PC-3 (cell line): ENCODE results near the gene STK39. TPM values are rescaled to one million over a fixed set of nuclear protein-coding genes. Genes with fewer than 3 reads are reported as not detected.

Source experiments
- ATAC-seq: fragments of 200-7000 bp; cut with Tn5 transposase; 2 replicates; pipeline ENCODE4 v1.9.1; 2020; ENCODE audit warnings: mild to moderate bottlenecking, moderate library complexity
- BruUV-seq: library from RNA; stranded (reverse); fragments of 400-500 nt; replicated peaks from 2 replicates; lab custom pipeline; 2021; lab: Mats Ljungman, UMichigan
- CTCF ChIA-PET: fragments of 300-600 bp; sonication (Branson Sonifier 250); formaldehyde crosslinking; loops from one replicate; lab custom pipeline; 2022; ENCODE audit warnings: antibody characterized with exemption; lab: Charles Lee
- POLR2A ChIA-PET: fragments of 300-600 bp; sonication (Branson Sonifier 250); formaldehyde crosslinking; loops from one replicate; lab custom pipeline; 2022; ENCODE audit warnings: antibody characterized with exemption; ENCODE audit not compliant: unreplicated experiment; lab: Charles Lee
- DNase-seq: peaks from one replicate; pipeline ENCODE4 v3.0.0-alpha.2; 2015
- H2AFZ ChIP-seq: fragments of 300-600 bp; sonication (generic); 2 replicates; pipeline ENCODE4 v1.6.0; 2016; ENCODE audit warnings: antibody characterized with exemption, low read length
- H3F3A ChIP-seq: fragments of 300-600 bp; sonication (generic); one replicate; pipeline ENCODE4 v1.6.0; 2017; ENCODE audit warnings: antibody characterized with exemption, low read length, control low read depth, mild to moderate bottlenecking; ENCODE audit not compliant: unreplicated experiment
- H3K27ac ChIP-seq: fragments of 300-600 bp; sonication (generic); 2 replicates; pipeline ENCODE4 v1.5.1; 2016; ENCODE audit warnings: mild to moderate bottlenecking, low read length
- H3K27me3 ChIP-seq: fragments of 300-600 bp; sonication (generic); 2 replicates; pipeline ENCODE4 v1.6.1; 2016; ENCODE audit warnings: low read length, mixed read lengths
- H3K36me3 ChIP-seq: fragments of 300-600 bp; sonication (generic); 2 replicates; pipeline ENCODE4 v1.6.1; 2016; ENCODE audit warnings: low read depth, mixed run types, low read length, mixed read lengths
- H3K4me1 ChIP-seq: fragments of 300-600 bp; sonication (generic); 2 replicates; pipeline ENCODE4 v1.5.1; 2016; ENCODE audit warnings: low read length; ENCODE audit not compliant: insufficient read depth
- H3K4me2 ChIP-seq: fragments of 300-600 bp; sonication (generic); 2 replicates; pipeline ENCODE4 v1.6.0; 2016; ENCODE audit warnings: low read length
- H3K4me3 ChIP-seq: fragments of 300-600 bp; sonication (generic); 2 replicates; pipeline ENCODE4 v1.5.1; 2016; ENCODE audit warnings: mild to moderate bottlenecking, low read length, mixed read lengths
- H3K79me2 ChIP-seq: fragments of 300-600 bp; sonication (generic); 2 replicates; pipeline ENCODE4 v1.6.1; 2017; ENCODE audit warnings: low read length, mixed read lengths
- H3K9ac ChIP-seq: fragments of 300-600 bp; sonication (generic); 2 replicates; pipeline ENCODE4 v1.6.0; 2016; ENCODE audit warnings: mild to moderate bottlenecking, low read length
- H3K9me2 ChIP-seq: fragments of 300-600 bp; sonication (generic); replicated peaks from 2 replicates; pipeline ENCODE4 v1.6.1; 2016; ENCODE audit warnings: mixed run types, low read length, mixed read lengths
- H3K9me3 ChIP-seq: fragments of 300-600 bp; sonication (generic); 2 replicates; pipeline ENCODE4 v1.6.1; 2016; ENCODE audit warnings: low read length, mixed read lengths
- H4K20me1 ChIP-seq: fragments of 300-600 bp; sonication (generic); 2 replicates; pipeline ENCODE4 v1.6.1; 2016; ENCODE audit warnings: low read length, mixed read lengths
- EZH2 ChIP-seq: fragments of 300-600 bp; sonication (generic); IDR thresholded peaks from one replicate; pipeline ENCODE4 v1.6.1; 2017; ENCODE audit warnings: antibody characterized with exemption, mild to moderate bottlenecking, low read length; ENCODE audit not compliant: unreplicated experiment
- EZH2phosphoT487 ChIP-seq: fragments of 300-600 bp; sonication (generic); IDR thresholded peaks from 2 replicates; pipeline ENCODE4 v1.6.1; 2018; ENCODE audit warnings: mild to moderate bottlenecking, antibody characterized with exemption, low read length, borderline replicate concordance
- intact Hi-C: fragments of 100-400 bp; cut with micrococcal nuclease; formaldehyde crosslinking; loops from 2 replicates; pipeline ENCODE4 v1.9.0; 2023
- total RNA-seq: library from RNA; depleted of rRNA; stranded (reverse); fragments of >200 nt; gene quantifications from 2 replicates; pipeline ENCODE4 v1.2.3, GENCODE V29; 2014
- TF ChIP-seq, protein P1 (sequence below): fragments of 300-600 bp; sonication (generic); conservative IDR thresholded peaks from 2 replicates; pipeline ENCODE4 v1.5.1; 2017; ENCODE audit warnings: antibody characterized with exemption, low read depth, mild to moderate bottlenecking, low read length

The STK39 gene
- total RNA-seq, 1 experiment from 2014 or later = 17.9 TPM

DNA sequence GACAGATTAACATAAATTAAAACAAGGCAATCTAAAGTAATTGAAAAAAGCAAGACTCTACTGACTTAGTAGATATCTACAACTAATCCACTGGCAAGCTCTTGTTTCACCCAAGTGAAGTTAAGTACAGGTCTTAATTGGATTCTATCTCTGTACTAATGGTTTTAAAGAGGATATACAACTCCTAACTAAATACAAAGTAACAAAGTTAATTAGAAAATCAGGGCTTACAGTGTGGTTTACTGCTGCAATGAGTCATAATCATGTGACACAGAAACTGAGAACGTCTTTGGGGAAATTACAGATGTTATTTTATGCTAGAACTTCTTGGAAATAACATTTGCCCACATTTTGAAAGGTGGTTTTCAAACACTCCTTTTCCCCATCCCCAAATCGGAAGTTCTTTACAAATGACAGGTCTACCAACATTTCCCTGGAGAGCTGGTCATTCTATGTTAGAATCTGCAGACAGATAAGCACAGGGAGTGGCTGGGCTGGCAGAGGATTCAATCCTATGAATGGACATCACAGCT is 245.3 kb downstream of the STK39 start:
- no TSS peak for BruUV-seq
- no peak overlapping the region for H3K9ac ChIP-seq
- H3K9me2 ChIP-seq = no peaks in the 10 kb centered on the region
- H3K4me2 ChIP-seq = no peak overlapping the region
- H4K20me1 ChIP-seq = no peaks in the 10 kb centered on the region
- no peaks in the 10 kb centered on the region for H3K9me3 ChIP-seq
- no peaks in the 10 kb centered on the region for H3F3A ChIP-seq
- ChIA-PET CTCF (no interaction called here), POLR2A (no interaction called here)
- H3K4me1 ChIP-seq = no peaks in the 10 kb centered on the region
- H3K4me3 ChIP-seq = no peak overlapping the region
- peak; percentile 40; the same call in 1 of the 2 replicates for ATAC-seq
- intact Hi-C loops = no loop called here
- no peak overlapping the region for H2AFZ ChIP-seq
- H3K36me3 ChIP-seq = peaks cover 5% of the 10 kb centered on the region
- no peak overlapping the region for H3K27ac ChIP-seq
- H3K27me3 ChIP-seq = no peaks in the 10 kb centered on the region
- H3K79me2 ChIP-seq = no peaks in the 10 kb centered on the region
- TF ChIP-seq EZH2 = no peak
- TF ChIP-seq, protein P1, sequence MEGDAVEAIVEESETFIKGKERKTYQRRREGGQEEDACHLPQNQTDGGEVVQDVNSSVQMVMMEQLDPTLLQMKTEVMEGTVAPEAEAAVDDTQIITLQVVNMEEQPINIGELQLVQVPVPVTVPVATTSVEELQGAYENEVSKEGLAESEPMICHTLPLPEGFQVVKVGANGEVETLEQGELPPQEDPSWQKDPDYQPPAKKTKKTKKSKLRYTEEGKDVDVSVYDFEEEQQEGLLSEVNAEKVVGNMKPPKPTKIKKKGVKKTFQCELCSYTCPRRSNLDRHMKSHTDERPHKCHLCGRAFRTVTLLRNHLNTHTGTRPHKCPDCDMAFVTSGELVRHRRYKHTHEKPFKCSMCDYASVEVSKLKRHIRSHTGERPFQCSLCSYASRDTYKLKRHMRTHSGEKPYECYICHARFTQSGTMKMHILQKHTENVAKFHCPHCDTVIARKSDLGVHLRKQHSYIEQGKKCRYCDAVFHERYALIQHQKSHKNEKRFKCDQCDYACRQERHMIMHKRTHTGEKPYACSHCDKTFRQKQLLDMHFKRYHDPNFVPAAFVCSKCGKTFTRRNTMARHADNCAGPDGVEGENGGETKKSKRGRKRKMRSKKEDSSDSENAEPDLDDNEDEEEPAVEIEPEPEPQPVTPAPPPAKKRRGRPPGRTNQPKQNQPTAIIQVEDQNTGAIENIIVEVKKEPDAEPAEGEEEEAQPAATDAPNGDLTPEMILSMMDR = no peak
- peak; percentile 9 for DNase-seq

DNA sequence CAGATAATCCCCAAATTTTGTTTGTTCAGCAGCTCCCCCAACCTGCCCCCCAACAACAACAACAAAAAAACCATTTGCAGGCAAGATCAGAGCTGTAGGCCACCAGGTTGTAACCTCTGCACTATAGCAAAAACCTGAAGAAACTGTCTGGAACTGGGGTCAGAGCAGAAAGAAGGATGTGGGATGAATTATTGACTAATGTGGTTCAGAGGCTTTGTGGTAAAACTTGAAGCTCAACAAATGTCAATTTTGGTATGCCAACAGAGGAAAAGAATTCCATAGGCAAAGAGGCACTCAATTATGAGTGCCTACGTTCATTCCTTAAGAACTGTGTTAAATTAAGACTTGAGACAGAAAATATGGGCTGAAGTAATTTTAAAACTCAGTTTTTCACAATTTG is 255.1 kb downstream of the STK39 start:
- no peaks in the 10 kb centered on the region for H3K9me2 ChIP-seq
- no peak for ATAC-seq
- no peaks in the 10 kb centered on the region for H3F3A ChIP-seq
- H4K20me1 ChIP-seq = no peaks in the 10 kb centered on the region
- no peaks in the 10 kb centered on the region for H3K9me3 ChIP-seq
- ChIA-PET POLR2A (no interaction called here), CTCF (no interaction called here)
- H3K79me2 ChIP-seq = no peaks in the 10 kb centered on the region
- intact Hi-C loops = no loop called here
- no TSS peak for BruUV-seq
- no peaks in the 10 kb centered on the region for H3K4me1 ChIP-seq
- H3K36me3 ChIP-seq = no peaks in the 10 kb centered on the region
- H3K27me3 ChIP-seq = no peaks in the 10 kb centered on the region
- TF ChIP-seq EZH2 (no peak), EZH2phosphoT487 (no peak)
- TF ChIP-seq, protein P1 = no peak
- no peak overlapping the region for H2AFZ ChIP-seq
- H3K9ac ChIP-seq = no peak overlapping the region
- no peak for DNase-seq
- H3K4me2 ChIP-seq = no peak overlapping the region
- no peak overlapping the region for H3K27ac ChIP-seq
- H3K4me3 ChIP-seq = no peak overlapping the region

DNA sequence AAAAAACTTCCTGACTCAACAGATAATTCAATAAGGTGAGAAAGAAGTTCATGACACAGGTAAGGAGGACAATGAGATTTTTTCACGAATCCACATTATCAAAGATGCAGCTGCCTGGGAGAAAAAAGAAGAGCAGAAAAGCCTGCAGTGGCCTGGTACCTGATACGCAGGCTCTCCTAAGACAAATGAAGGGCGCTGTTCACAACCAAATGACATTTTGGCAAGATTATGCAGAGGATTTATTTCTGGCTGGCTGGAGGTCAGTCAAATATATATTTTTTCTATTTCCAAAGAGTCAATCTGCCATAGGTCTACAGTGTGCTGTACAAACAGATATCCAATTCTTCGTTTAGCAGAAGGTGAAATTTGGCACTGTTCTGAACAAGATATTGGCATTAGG is 257.3 kb downstream of the STK39 start:
- CTCF ChIA-PET = no interaction called here
- BruUV-seq = no TSS peak

More for the DNA sequence above, 257.3 kb downstream of the STK39 start:
- no peak overlapping the region for H3K9ac ChIP-seq
- H3K9me2 ChIP-seq = no peaks in the 10 kb centered on the region
- TF ChIP-seq EZH2phosphoT487 (no peak), EZH2 (no peak)
- TF ChIP-seq, protein P1 = no peak
- H3K27me3 ChIP-seq = no peaks in the 10 kb centered on the region
- H3F3A ChIP-seq = no peaks in the 10 kb centered on the region
- no peaks in the 10 kb centered on the region for H3K9me3 ChIP-seq
- ATAC-seq (no peak), DNase-seq (no peak)
- no peaks in the 10 kb centered on the region for H3K36me3 ChIP-seq
- H3K4me3 ChIP-seq = no peak overlapping the region
- POLR2A ChIA-PET = no interaction called here
- no peak overlapping the region for H3K4me2 ChIP-seq
- H2AFZ ChIP-seq = no peak overlapping the region
- intact Hi-C loops = no loop called here
- no peaks in the 10 kb centered on the region for H3K79me2 ChIP-seq
- no peaks in the 10 kb centered on the region for H4K20me1 ChIP-seq
- H3K4me1 ChIP-seq = no peaks in the 10 kb centered on the region
- H3K27ac ChIP-seq = no peak overlapping the region
